K562 (cell line): ENCODE data around the gene PACS1. TPM values are rescaled to one million over a fixed set of nuclear protein-coding genes. Genes with fewer than 3 reads are reported as not detected.

Experiments used
- ATAC-seq: fragments of 200-7000 bp; cut with Tn5 transposase; 3 replicates; pipeline ENCODE4 v1.9.1; 2020; ENCODE audit warnings: moderate library complexity
- BruUV-seq: library from RNA; stranded (reverse); fragments of 400-500 nt; replicated peaks from 2 replicates; lab custom pipeline; 2021; lab: Mats Ljungman, UMichigan
- CTCF ChIA-PET: fragments of 300-600 bp; formaldehyde crosslinking; extraction: SDS; loops from one replicate; lab custom pipeline; 2021; ENCODE audit warnings: low intra/inter-chr PET ratio; lab: Yijun Ruan, JAX
- POLR2A ChIA-PET: fragments of 300-600, 350-650 bp; sonication (Branson Sonifier 250); formaldehyde crosslinking; extraction: SDS; loops from one replicate; lab custom pipeline; 2021; ENCODE audit warnings: antibody characterized with exemption, inconsistent platforms; lab: Yijun Ruan, JAX
- DNase-seq, 4 experiments: peaks; one replicate each; pipeline versions ENCODE4 v3.0.0 to v3.0.0-alpha.2; 2011 to 2018; ENCODE audit warnings: low spot score in 3 of 4, mixed read lengths in 3 of 4; ENCODE audit errors: extremely low read depth in 1 of 4
- FAIRE-seq: peaks from 2 replicates; lab custom pipeline; 2011; peaks lifted over from hg19 to GRCh38; lab: Jason Lieb, UNC
- H2AFZ ChIP-seq: 2 replicates; pipeline ENCODE4 v1.6.0; 2011; ENCODE audit warnings: low read depth, low read length, control low read depth, inconsistent platforms
- H3K27ac ChIP-seq: fragments of 200-600 bp; 3 replicates; pipeline ENCODE4 v1.8.0; 2011; ENCODE audit warnings: low read depth, mild to moderate bottlenecking, control low read depth, inconsistent platforms, low read length, moderate library complexity, mixed read lengths; ENCODE audit errors: extremely low read depth
- H3K27me3 ChIP-seq, 2 experiments: fragments of 300-600 bp in 1 of 2; 2 replicates in 1 of 2; 3 replicates in 1 of 2; pipeline versions ENCODE4 v1.6.0 to v1.8.0; 2011; ENCODE audit warnings: inconsistent platforms in 2 of 2, low read length in 2 of 2, mild to moderate bottlenecking in 1 of 2, mixed read lengths in 1 of 2, moderate library complexity in 1 of 2; ENCODE audit not compliant: control insufficient read depth in 2 of 2, insufficient read depth in 2 of 2
- H3K36me3 ChIP-seq: fragments of 300-600 bp; 3 replicates; pipeline ENCODE4 v1.8.0; 2011; ENCODE audit warnings: mild to moderate bottlenecking, low read length, inconsistent platforms; ENCODE audit not compliant: control insufficient read depth, insufficient read depth
- H3K4me1 ChIP-seq, 2 experiments: fragments of 200-600 bp in 1 of 2; replicated peaks in 1 of 2; 2 replicates in 1 of 2; 3 replicates in 1 of 2; pipeline versions ENCODE4 v1.5.1 to v1.8.0; 2011; ENCODE audit warnings: inconsistent platforms in 2 of 2, low read length in 2 of 2, mild to moderate bottlenecking in 1 of 2, mixed read lengths in 1 of 2, moderate library complexity in 1 of 2; ENCODE audit not compliant: control insufficient read depth in 2 of 2, insufficient read depth in 2 of 2
- H3K4me2 ChIP-seq: 2 replicates; pipeline ENCODE4 v1.6.1; 2011; ENCODE audit warnings: low read length, control low read depth, inconsistent platforms, mixed read lengths; ENCODE audit not compliant: insufficient read depth
- H3K4me3 ChIP-seq: fragments of 200-600 bp; sonication (generic), shearing (Covaris generic); 2 replicates; pipeline ENCODE4 v1.5.1; 2016; ENCODE audit warnings: control low read depth, inconsistent platforms
- H3K79me2 ChIP-seq: fragments of 200-600 bp; 3 replicates; pipeline ENCODE4 v1.8.0; 2011; ENCODE audit warnings: low read length, inconsistent platforms; ENCODE audit not compliant: control insufficient read depth, insufficient read depth
- H3K9ac ChIP-seq, 2 experiments: 2 replicates each; pipeline versions ENCODE4 v1.6.0 to v1.6.1; 2011; ENCODE audit warnings: low read depth in 2 of 2, low read length in 2 of 2, control low read depth in 1 of 2, inconsistent platforms in 1 of 2, mild to moderate bottlenecking in 1 of 2, mixed read lengths in 1 of 2; ENCODE audit not compliant: insufficient read depth in 1 of 2
- H3K9me1 ChIP-seq: one replicate; pipeline ENCODE4 v1.6.0; 2011; ENCODE audit warnings: inconsistent platforms, mild to moderate bottlenecking, low read length, moderate library complexity; ENCODE audit not compliant: control insufficient read depth, insufficient read depth
- H3K9me3 ChIP-seq: replicated peaks from 2 replicates; pipeline ENCODE4 v1.5.1; 2011; ENCODE audit warnings: low read depth, low read length, inconsistent platforms; ENCODE audit not compliant: control insufficient read depth, insufficient read depth
- H4K20me1 ChIP-seq: replicated peaks from 2 replicates; pipeline ENCODE4 v1.6.1; 2011; ENCODE audit warnings: low read length, inconsistent platforms, mixed read lengths; ENCODE audit not compliant: control insufficient read depth, insufficient read depth
- ETS1 ChIP-seq: conservative IDR thresholded peaks from 2 replicates; pipeline ENCODE4 v1.6.1; 2011; ENCODE audit warnings: low read depth, mild to moderate bottlenecking, low read length; ENCODE audit not compliant: control insufficient read depth
- HMBOX1 ChIP-seq: sonication (generic); IDR thresholded peaks from 2 replicates; pipeline ENCODE4 v1.6.1; 2016
- PKNOX1 ChIP-seq: fragments of 450-650 bp; IDR thresholded peaks from 2 replicates; pipeline ENCODE4 v1.6.1; 2016
- RERE ChIP-seq: sonication (generic); formaldehyde crosslinking; IDR thresholded peaks from 2 replicates; pipeline ENCODE4 v1.8.0; 2023; ENCODE audit warnings: missing genetic modification reagents, mild to moderate bottlenecking, borderline replicate concordance
- ZNF436 ChIP-seq: fragments of 250-450, 450-650 bp; sonication (Bioruptor Pico); formaldehyde crosslinking; IDR thresholded peaks from 2 replicates; pipeline ENCODE4 v1.7.0; 2020; ENCODE audit warnings: mild to moderate bottlenecking
- WGBS: fragments of 100-300 bp; shearing (Covaris generic); methylation state at CpG from one replicate; pipeline ENCODE4 v1.1.6; 2016; ENCODE audit warnings: low coverage, mixed read lengths; ENCODE audit not compliant: insufficient coverage; ENCODE audit errors: missing lambda C conversion rate; 5-methylcytosine and 5-hydroxymethylcytosine counted together
- in situ Hi-C: fragments of 300-500 bp; cut with MboI; formaldehyde crosslinking; loops from 4 replicates; pipeline ENCODE4 v1.15.0; 2018; ENCODE audit warnings: inconsistent platforms, mixed read lengths
- intact Hi-C: fragments of 100-400 bp; cut with micrococcal nuclease; formaldehyde crosslinking; loops from 2 replicates; pipeline ENCODE4 v1.14.2; 2022
- polyA plus RNA-seq, 8 experiments: library from polyadenylated mRNA; depleted of rRNA in 4 of 8; stranded (reverse) in 5 of 8; unstranded in 3 of 8; fragments of >200 nt; fragmentation: Nextera tagmentation in 2 of 8; fragmentation: Illumina TruSeq in 1 of 8; extraction: Ambion mirVana in 2 of 8; extraction: Trizol in 1 of 8; gene quantifications; 2 replicates each; pipeline versions ENCODE4 v1.2.1 to v1.2.3, GENCODE V29; 2011 to 2014; ENCODE audit warnings: inconsistent platforms in 1 of 8, missing spikeins in 1 of 8
- total RNA-seq, 7 experiments: library from RNA; depleted of rRNA in 6 of 7; stranded (reverse); fragments of >200 nt in 6 of 7; fragmentation: Illumina TruSeq in 2 of 7; extraction: Trizol in 2 of 7; gene quantifications; 2 replicates each; pipeline versions ENCODE4 v1.2.1 to v1.2.3, GENCODE V29; 2011 to 2021; ENCODE audit warnings: low replicate concordance in 1 of 7
- TF ChIP-seq, protein P1 (sequence below), 2 experiments: fragments of 450-650 bp; conservative IDR thresholded peaks; 2 replicates each; pipeline ENCODE4 v1.6.1; 2017; ENCODE audit warnings: mild to moderate bottlenecking in 2 of 2, moderate library complexity in 2 of 2
- TF ChIP-seq, protein P2 (sequence below): fragments of 450-650 bp; formaldehyde crosslinking; IDR thresholded peaks from 2 replicates; pipeline ENCODE4 v1.4.0; 2020; ENCODE audit warnings: mild to moderate bottlenecking, moderate library complexity

The PACS1 gene
- total and polyA plus RNA-seq, 9 of the 15 experiments (the other 6 are each of a cell fraction or from before 2014, with no cell fraction given), result 0.34 to 28.1 (median 8.5) TPM

GRCh38 chr11:66124564-66124963 is 54.5 kb downstream of the PACS1 start (continued):
- TF ChIP-seq, protein P1, sequence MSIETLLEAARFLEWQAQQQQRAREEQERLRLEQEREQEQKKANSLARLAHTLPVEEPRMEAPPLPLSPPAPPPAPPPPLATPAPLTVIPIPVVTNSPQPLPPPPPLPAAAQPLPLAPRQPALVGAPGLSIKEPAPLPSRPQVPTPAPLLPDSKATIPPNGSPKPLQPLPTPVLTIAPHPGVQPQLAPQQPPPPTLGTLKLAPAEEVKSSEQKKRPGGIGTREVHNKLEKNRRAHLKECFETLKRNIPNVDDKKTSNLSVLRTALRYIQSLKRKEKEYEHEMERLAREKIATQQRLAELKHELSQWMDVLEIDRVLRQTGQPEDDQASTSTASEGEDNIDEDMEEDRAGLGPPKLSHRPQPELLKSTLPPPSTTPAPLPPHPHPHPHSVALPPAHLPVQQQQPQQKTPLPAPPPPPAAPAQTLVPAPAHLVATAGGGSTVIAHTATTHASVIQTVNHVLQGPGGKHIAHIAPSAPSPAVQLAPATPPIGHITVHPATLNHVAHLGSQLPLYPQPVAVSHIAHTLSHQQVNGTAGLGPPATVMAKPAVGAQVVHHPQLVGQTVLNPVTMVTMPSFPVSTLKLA (conservative IDR thresholded peaks at IDR 0.05), result no peak
- TF ChIP-seq, all 486 proteins: peak for 0

DNA sequence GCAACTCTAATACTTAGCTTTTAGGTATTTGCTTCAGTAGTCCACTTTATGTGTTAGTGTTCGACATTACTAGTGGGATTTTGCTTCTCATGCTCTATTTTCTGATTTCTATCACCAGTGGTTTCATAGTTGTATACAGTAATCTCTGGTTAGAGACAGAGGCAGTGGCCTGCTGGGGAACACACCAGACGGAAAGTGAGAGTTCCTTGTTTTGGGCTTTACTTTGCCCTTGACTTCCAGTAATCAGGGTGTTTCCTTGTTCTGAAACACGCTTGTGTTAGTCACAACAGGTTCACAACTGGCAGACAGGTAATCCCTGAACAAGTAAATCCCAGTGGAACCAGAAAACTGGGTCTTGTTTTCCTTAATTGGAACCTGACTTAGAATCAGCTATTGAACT is 56.0 kb downstream of the PACS1 start:
- H3K36me3 ChIP-seq, result no peaks in the 10 kb centered on the region
- H3K9ac ChIP-seq, result no peak overlapping the region
- no peaks in the 10 kb centered on the region for H3K9me1 ChIP-seq
- no peak for ATAC-seq
- no TSS peak for BruUV-seq
- ChIA-PET CTCF (no interaction called here), POLR2A (interaction anchor here (1.6 to 2.2 kb wide), 2 partner anchors 11 kb away, joined by 3 to 12 read pairs; no protein-coding TSS in a partner anchor)
- H3K27me3 ChIP-seq, result no peaks in the 10 kb centered on the region
- no peak overlapping the region for H2AFZ ChIP-seq
- no peaks in the 10 kb centered on the region for H3K9me3 ChIP-seq
- FAIRE-seq, result peak; percentile 6
- no peak overlapping the region for H3K4me2 ChIP-seq
- H3K27ac ChIP-seq, result no peak overlapping the region
- intact Hi-C loops, result no loop called here
- WGBS, result 54% methylated on average over 3 of the region's 3 CpGs
- no peak for DNase-seq
- no peaks in the 10 kb centered on the region for H4K20me1 ChIP-seq
- no peaks in the 10 kb centered on the region for H3K79me2 ChIP-seq
- peaks cover 0 to 12% of the 10 kb centered on the region in 2 experiments; a peak in 2 of 5 replicates for H3K4me1 ChIP-seq
- in situ Hi-C loops, result no loop called here
- no peak overlapping the region for H3K4me3 ChIP-seq
- TF ChIP-seq RERE (CRISPR knock-in tag), result no peak
- TF ChIP-seq ETS1, result no peak
- no peak for TF ChIP-seq ZNF436 (CRISPR knock-in tag)
- TF ChIP-seq, protein P2, sequence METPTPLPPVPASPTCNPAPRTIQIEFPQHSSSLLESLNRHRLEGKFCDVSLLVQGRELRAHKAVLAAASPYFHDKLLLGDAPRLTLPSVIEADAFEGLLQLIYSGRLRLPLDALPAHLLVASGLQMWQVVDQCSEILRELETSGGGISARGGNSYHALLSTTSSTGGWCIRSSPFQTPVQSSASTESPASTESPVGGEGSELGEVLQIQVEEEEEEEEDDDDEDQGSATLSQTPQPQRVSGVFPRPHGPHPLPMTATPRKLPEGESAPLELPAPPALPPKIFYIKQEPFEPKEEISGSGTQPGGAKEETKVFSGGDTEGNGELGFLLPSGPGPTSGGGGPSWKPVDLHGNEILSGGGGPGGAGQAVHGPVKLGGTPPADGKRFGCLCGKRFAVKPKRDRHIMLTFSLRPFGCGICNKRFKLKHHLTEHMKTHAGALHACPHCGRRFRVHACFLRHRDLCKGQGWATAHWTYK, result no peak
- TF ChIP-seq PKNOX1, result no peak
- TF ChIP-seq HMBOX1, result peak; percentile 65
